H1 (cell line): Measurements from ENCODE around the gene NGEF. TPM values are rescaled to one million over a fixed set of nuclear protein-coding genes. Genes with fewer than 3 reads are reported as not detected.

ENCODE experiments used
- CTCF ChIA-PET: fragments of 300-600 bp; sonication (Branson Sonifier 250); formaldehyde crosslinking; loops from one replicate; lab custom pipeline; 2021; ENCODE audit not compliant: partially characterized antibody; lab: Charles Lee
- POLR2A ChIA-PET: fragments of 300-600 bp; sonication (Branson Sonifier 250); formaldehyde crosslinking; loops from one replicate; lab custom pipeline; 2021; ENCODE audit warnings: inconsistent platforms; ENCODE audit not compliant: partially characterized antibody; lab: Charles Lee
- DNase-seq, 2 experiments: peaks; one replicate each; pipeline versions ENCODE4 v3.0.0 to v3.0.0-alpha.2; 2010 to 2022; ENCODE audit warnings: low spot score in 2 of 2, low read depth in 1 of 2, mixed read lengths in 1 of 2
- FAIRE-seq: peaks from 2 replicates; lab custom pipeline; 2011; peaks lifted over from hg19 to GRCh38; lab: Jason Lieb, UNC
- H2AFZ ChIP-seq: 2 replicates; pipeline ENCODE4 v1.8.1; 2012; ENCODE audit warnings: low read length, inconsistent platforms
- H2AK5ac ChIP-seq: 2 replicates; pipeline ENCODE4 v1.6.1; 2013; ENCODE audit warnings: low read depth, low read length
- H2BK120ac ChIP-seq: replicated peaks from 2 replicates; pipeline ENCODE3; 2013; ENCODE audit warnings: low read depth, low read length, inconsistent platforms
- H2BK12ac ChIP-seq: 2 replicates; pipeline ENCODE4 v1.6.1; 2013; ENCODE audit warnings: low read depth, low read length
- H2BK15ac ChIP-seq: 2 replicates; pipeline ENCODE4 v1.6.1; 2013; ENCODE audit warnings: low read length
- H2BK20ac ChIP-seq: 2 replicates; pipeline ENCODE4 v1.6.1; 2013; ENCODE audit warnings: low read length
- H2BK5ac ChIP-seq: 2 replicates; pipeline ENCODE4 v1.6.1; 2013; ENCODE audit warnings: low read depth, low read length
- H3K14ac ChIP-seq: 2 replicates; pipeline ENCODE4 v1.6.1; 2013; ENCODE audit warnings: inconsistent platforms; ENCODE audit not compliant: insufficient read length
- H3K18ac ChIP-seq: 2 replicates; pipeline ENCODE4 v1.6.1; 2013; ENCODE audit warnings: low read length; ENCODE audit errors: extremely low read depth
- H3K23ac ChIP-seq: 2 replicates; pipeline ENCODE4 v1.6.1; 2013; ENCODE audit warnings: inconsistent platforms; ENCODE audit not compliant: insufficient read length
- H3K23me2 ChIP-seq: 2 replicates; pipeline ENCODE4 v1.6.1; 2013; ENCODE audit warnings: low read depth, low read length
- H3K27ac ChIP-seq: 2 replicates; pipeline ENCODE4 v1.6.1; 2011; ENCODE audit warnings: low read depth, low read length, inconsistent platforms
- H3K27me3 ChIP-seq, 4 experiments: replicated peaks in 1 of 4; 1 replicate in 1 of 4; 2 replicates in 3 of 4; pipeline versions ENCODE4 v1.6.1 to v1.8.1; 2011 to 2013; ENCODE audit warnings: low read length in 3 of 4, mild to moderate bottlenecking in 3 of 4, inconsistent platforms in 2 of 4, mixed read lengths in 2 of 4, moderate library complexity in 1 of 4; ENCODE audit not compliant: control insufficient read depth in 3 of 4, insufficient read depth in 3 of 4; ENCODE audit errors: extremely low read depth in 1 of 4
- H3K36me3 ChIP-seq, 4 experiments: 2 replicates each; pipeline versions ENCODE4 v1.6.1 to v1.8.1; 2011 to 2013; ENCODE audit warnings: mild to moderate bottlenecking in 4 of 4, low read length in 3 of 4, moderate library complexity in 2 of 4, control low read depth in 1 of 4, inconsistent platforms in 1 of 4; ENCODE audit not compliant: insufficient read depth in 4 of 4, control insufficient read depth in 2 of 4
- H3K4ac ChIP-seq: replicated peaks from 2 replicates; pipeline ENCODE3; 2013; ENCODE audit warnings: low read length, low read depth, mixed read lengths, inconsistent platforms; ENCODE audit not compliant: insufficient read length
- H3K4me1 ChIP-seq, 4 experiments: replicated peaks in 1 of 4; 1 replicate in 1 of 4; 2 replicates in 3 of 4; pipeline versions ENCODE4 v1.6.1 to v1.8.1; 2011 to 2013; ENCODE audit warnings: low read length in 3 of 4, inconsistent platforms in 2 of 4, mixed read lengths in 1 of 4; ENCODE audit not compliant: insufficient read depth in 4 of 4, control insufficient read depth in 3 of 4
- H3K4me2 ChIP-seq, 2 experiments: 2 replicates each; pipeline versions ENCODE4 v1.6.1 to v1.8.1; 2011 to 2013; ENCODE audit warnings: low read depth in 2 of 2, low read length in 2 of 2, control low read depth in 1 of 2, inconsistent platforms in 1 of 2, mild to moderate bottlenecking in 1 of 2; ENCODE audit not compliant: insufficient read depth in 1 of 2
- H3K4me3 ChIP-seq, 4 experiments: fragments of 200-600, 300-600 bp in 1 of 4; sonication (generic), shearing (Covaris generic), sonication (Bioruptor Twin) in 1 of 4; 2 replicates each; pipeline versions ENCODE4 v1.5.1 to v1.8.1; 2011 to 2016; ENCODE audit warnings: low read length in 4 of 4, low read depth in 3 of 4, control low read depth in 2 of 4, inconsistent platforms in 2 of 4, mild to moderate bottlenecking in 2 of 4, mixed read lengths in 1 of 4, moderate library complexity in 1 of 4; ENCODE audit not compliant: insufficient read depth in 2 of 4; ENCODE audit errors: extremely low read depth in 1 of 4
- H3K56ac ChIP-seq: replicated peaks from 2 replicates; pipeline ENCODE3; 2013; ENCODE audit warnings: low read depth, mild to moderate bottlenecking, mixed read lengths, low read length, inconsistent platforms; ENCODE audit not compliant: insufficient read length
- H3K79me1 ChIP-seq: 2 replicates; pipeline ENCODE4 v1.6.1; 2013; ENCODE audit warnings: low read depth, low read length, control low read depth
- H3K79me2 ChIP-seq, 2 experiments: 2 replicates each; pipeline versions ENCODE4 v1.6.1 to v1.8.1; 2012 to 2013; ENCODE audit warnings: low read length in 2 of 2, mild to moderate bottlenecking in 2 of 2, inconsistent platforms in 1 of 2; ENCODE audit not compliant: insufficient read depth in 2 of 2, control insufficient read depth in 1 of 2
- H3K9ac ChIP-seq, 4 experiments: replicated peaks in 1 of 4; 1 replicate in 1 of 4; 2 replicates in 3 of 4; pipeline versions ENCODE4 v1.6.1 to v1.8.1; 2011 to 2013; ENCODE audit warnings: low read depth in 3 of 4, low read length in 3 of 4, control low read depth in 2 of 4, mild to moderate bottlenecking in 2 of 4, moderate library complexity in 2 of 4, inconsistent platforms in 1 of 4; ENCODE audit errors: extremely low read depth in 1 of 4
- H3K9me3 ChIP-seq, 2 experiments: 2 replicates each; pipeline versions ENCODE4 v1.6.1 to v1.8.1; 2012 to 2013; ENCODE audit warnings: mild to moderate bottlenecking in 2 of 2, moderate library complexity in 2 of 2, control low read depth in 1 of 2, inconsistent platforms in 1 of 2, low read depth in 1 of 2, low read length in 1 of 2, mixed read lengths in 1 of 2; ENCODE audit not compliant: insufficient read depth in 2 of 2
- H4K20me1 ChIP-seq, 2 experiments: replicated peaks in 1 of 2; 2 replicates each; pipeline versions ENCODE3 to v1.8.1; 2011 to 2013; ENCODE audit warnings: inconsistent platforms in 2 of 2, low read length in 2 of 2, mild to moderate bottlenecking in 1 of 2; ENCODE audit not compliant: insufficient read depth in 2 of 2, control insufficient read depth in 1 of 2
- H4K5ac ChIP-seq: 2 replicates; pipeline ENCODE4 v1.6.1; 2013; ENCODE audit warnings: low read length, low read depth, mixed read lengths, inconsistent platforms; ENCODE audit not compliant: insufficient read length
- H4K8ac ChIP-seq: 2 replicates; pipeline ENCODE4 v1.8.0; 2013; ENCODE audit warnings: mild to moderate bottlenecking, moderate library complexity, low read length, inconsistent platforms; ENCODE audit not compliant: insufficient read depth; ENCODE audit errors: extremely low read depth
- H4K91ac ChIP-seq: replicated peaks from 2 replicates; pipeline ENCODE3; 2013; ENCODE audit warnings: low read length, mixed read lengths, inconsistent platforms; ENCODE audit not compliant: insufficient read length
- BACH1 ChIP-seq: IDR thresholded peaks from 2 replicates; pipeline ENCODE4 v1.6.1; 2012; ENCODE audit warnings: low read length, improper control_type of control experiment
- BCL11A ChIP-seq, 2 experiments: IDR thresholded peaks; one replicate each; pipeline ENCODE4 v1.6.1; 2011; ENCODE audit warnings: low read depth in 2 of 2, low read length in 2 of 2, mild to moderate bottlenecking in 2 of 2
- CEBPB ChIP-seq: IDR thresholded peaks from 2 replicates; pipeline ENCODE4 v1.6.1; 2012; ENCODE audit warnings: low read depth, low read length
- CHD1 ChIP-seq: IDR thresholded peaks from 2 replicates; pipeline ENCODE4 v1.6.1; 2012; ENCODE audit warnings: low read depth, low read length, improper control_type of control experiment
- CHD2 ChIP-seq: IDR thresholded peaks from 2 replicates; pipeline ENCODE4 v1.6.1; 2012; ENCODE audit warnings: low read length, improper control_type of control experiment
- CTBP2 ChIP-seq: IDR thresholded peaks from 2 replicates; pipeline ENCODE4 v1.7.0; 2011; ENCODE audit warnings: borderline replicate concordance, mild to moderate bottlenecking, moderate library complexity, mixed read lengths, low read length; ENCODE audit not compliant: insufficient read depth, insufficient read length
- HDAC6 ChIP-seq: IDR thresholded peaks from one replicate; pipeline ENCODE4 v1.7.1; 2012; ENCODE audit warnings: low read depth, mild to moderate bottlenecking, inconsistent platforms, low read length, moderate library complexity
- KDM1A ChIP-seq: fragments of 200-600, 300-600 bp; sonication (generic); IDR thresholded peaks from 2 replicates; pipeline ENCODE4 v1.7.1; 2016; ENCODE audit warnings: mild to moderate bottlenecking, low read length, borderline replicate concordance
- NRF1 ChIP-seq: IDR thresholded peaks from 2 replicates; pipeline ENCODE4 v1.6.1; 2011; ENCODE audit warnings: mild to moderate bottlenecking, low read depth, low read length, improper control_type of control experiment
- RFX5 ChIP-seq: IDR thresholded peaks from 2 replicates; pipeline ENCODE4 v1.6.1; 2011; ENCODE audit warnings: low read depth, low read length, improper control_type of control experiment, borderline replicate concordance
- RNF2 ChIP-seq: fragments of 200-900, 300-1000 bp; sonication (generic); IDR thresholded peaks from 2 replicates; pipeline ENCODE4 v1.7.1; 2016; ENCODE audit warnings: borderline replicate concordance, low read depth, mild to moderate bottlenecking, antibody characterized with exemption, low read length; ENCODE audit not compliant: poor library complexity, severe bottlenecking; ENCODE audit errors: missing control alignments
- YY1 ChIP-seq: IDR thresholded peaks from 2 replicates; pipeline ENCODE4 v1.6.1; 2011; ENCODE audit warnings: low read depth, mild to moderate bottlenecking, low read length
- WGBS, 2 experiments: shearing (Covaris generic) in 1 of 2; methylation state at CpG; one replicate each; pipeline versions ENCODE4 v1.1.6 to v1.1.7; 2013 to 2015; ENCODE audit warnings: low lambda C conversion rate in 2 of 2, mixed read lengths in 2 of 2, inconsistent platforms in 1 of 2, low coverage in 1 of 2, missing lambda C conversion rate in 1 of 2; ENCODE audit not compliant: insufficient replicate concordance in 2 of 2, insufficient coverage in 1 of 2, insufficient read length in 1 of 2; ENCODE audit errors: extremely low coverage in 1 of 2, missing lambda C conversion rate in 1 of 2; 5-methylcytosine and 5-hydroxymethylcytosine counted together
- polyA plus RNA-seq, 7 experiments: library from polyadenylated mRNA; depleted of rRNA in 3 of 7; stranded (reverse) in 5 of 7; unstranded in 2 of 7; fragments of >200 nt in 5 of 7; fragments of 200-250 nt in 2 of 7; gene quantifications; 1 replicate in 5 of 7; 2 replicates in 1 of 7; 4 replicates in 1 of 7; pipeline versions ENCODE4 v1.2.1 to v1.2.3, GENCODE V29; 2011 to 2013; ENCODE audit warnings: missing spikeins in 2 of 7, mixed read lengths in 2 of 7
- total RNA-seq: library from RNA; stranded (reverse); fragmentation: NEBNext Ultra II Directional; extraction: Animal tissue kit (Norgen Biotek cat#: 25700); gene quantifications from 2 replicates; pipeline ENCODE4 v1.2.1, GENCODE V29; 2021

NGEF gene
- total and polyA plus RNA-seq, 2 of the 8 experiments (the other 6 are each of a cell fraction or from before 2014, with no cell fraction given) = 2.7 to 3.2 TPM

DNA sequence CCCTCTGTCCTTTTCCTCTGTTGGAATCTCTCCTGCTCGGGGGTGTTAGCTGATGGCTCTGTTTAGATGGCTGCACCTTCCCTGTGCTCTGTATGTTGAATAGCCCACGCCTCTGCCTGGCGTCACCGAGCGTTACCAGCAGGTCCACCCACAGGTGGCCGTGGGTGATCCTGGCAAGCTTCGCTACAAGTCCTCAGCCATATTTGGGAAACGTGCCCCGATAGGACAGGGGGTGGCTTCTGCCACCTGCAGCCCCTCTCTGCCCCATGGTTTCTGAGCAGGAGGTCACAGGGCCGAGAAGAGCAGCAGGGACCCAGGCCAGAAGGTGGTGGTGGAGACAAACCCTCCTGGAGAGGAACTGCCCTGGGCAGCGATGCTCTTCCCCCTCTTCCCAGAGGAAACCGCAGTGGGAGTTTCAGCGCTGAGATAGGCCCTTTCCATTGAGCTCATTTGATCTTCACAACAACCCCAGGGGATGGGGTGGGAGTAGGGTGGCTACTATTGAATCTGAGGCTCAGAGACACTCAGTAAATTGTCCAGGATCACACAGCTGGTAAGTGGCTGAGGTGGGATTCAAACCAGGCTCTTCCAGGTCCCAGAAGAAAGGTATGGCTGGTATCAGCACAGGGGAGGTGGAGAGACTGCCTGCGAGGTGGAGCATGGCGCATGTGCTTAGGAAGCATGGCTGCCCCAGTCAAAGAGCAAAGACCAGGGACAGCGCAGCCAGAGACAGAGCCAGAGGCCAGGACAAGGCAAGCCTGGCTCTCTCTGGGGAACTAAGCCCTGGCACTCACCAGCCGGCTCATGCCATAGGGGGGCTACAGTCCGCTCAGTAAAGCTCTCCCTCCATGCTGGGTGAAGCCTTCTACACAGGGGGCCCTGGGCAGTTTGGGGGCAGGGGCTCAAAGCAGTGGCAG, 15.0 kb downstream of the NGEF start:
- Histone ChIP-seq H4K91ac (no peak overlapping the region), H2AK5ac (no peak overlapping the region), H3K9me3 (no peaks in the 10 kb centered on the region), H3K79me2 (no peaks in the 10 kb centered on the region), H3K27me3 (no peaks in the 10 kb centered on the region; a peak in 1 of 7 replicates), H3K14ac (no peak overlapping the region), H3K4me1 (no peaks in the 10 kb centered on the region; a peak in 1 of 7 replicates), H4K8ac (no peak overlapping the region), H2BK15ac (no peak overlapping the region), H3K4me2 (no peak overlapping the region), H3K27ac (no peak overlapping the region), H3K18ac (no peak overlapping the region), H3K36me3 (no peaks in the 10 kb centered on the region), H3K23me2 (no peaks in the 10 kb centered on the region), H4K20me1 (no peaks in the 10 kb centered on the region), H3K79me1 (no peaks in the 10 kb centered on the region), H2BK20ac (no peak overlapping the region), H4K5ac (no peak overlapping the region), H3K4ac (no peak overlapping the region), H3K9ac (no peak overlapping the region), H2BK120ac (no peak overlapping the region), H2BK5ac (no peak overlapping the region), H3K23ac (no peak overlapping the region), H3K4me3 (no peak overlapping the region), H2AFZ (no peak overlapping the region), H3K56ac (no peak overlapping the region), H2BK12ac (no peak overlapping the region)
- FAIRE-seq (no peak), DNase-seq (no peak)
- ChIA-PET POLR2A (interaction anchor here (0.9 kb wide), 1 partner anchor 43 kb away, joined by 3 read pairs; no protein-coding TSS in a partner anchor), CTCF (interaction anchor here (0.5 to 4.4 kb wide), 17 partner anchors 9 to 349 kb away, joined by 3 to 13 read pairs (median 4); partner anchors contain the start of gene NGEF)
- 91% methylated on average over 16 of the region's 18 CpGs; no CpG with 5 or more reads in 1 of the 2 experiments for WGBS, 2 experiments
- TF ChIP-seq CHD2 (no peak), CHD1 (no peak), BACH1 (no peak), NRF1 (no peak), CTBP2 (no peak), CEBPB (no peak), KDM1A (no peak), BCL11A (IDR thresholded peaks at IDR 0.05; ENCODE audit: low read depth in 2 of 2, low read length in 2 of 2) (no peak), HDAC6 (no peak), YY1 (no peak), RFX5 (no peak), RNF2 (no peak)
